Neural crest cell (in vitro differentiated cells): ENCODE results near the gene CYYR1. TPM values are rescaled to one million over a fixed set of nuclear protein-coding genes. Genes with fewer than 3 reads are reported as not detected.

Experiments used
- DNase-seq: peaks from one replicate; pipeline ENCODE4 v3.0.0; 2021; ENCODE audit warnings: low read depth, mixed read lengths, low spot score
- H3K27ac Mint-ChIP-seq: one replicate; pipeline ENCODE4 v1.8.0; 2021; ENCODE audit warnings: mild to moderate bottlenecking, mixed read lengths; ENCODE audit not compliant: unreplicated experiment
- H3K27me3 Mint-ChIP-seq: 2 replicates; pipeline ENCODE4 v1.8.0; 2021; ENCODE audit warnings: low read depth, mild to moderate bottlenecking, mixed read lengths
- H3K36me3 Mint-ChIP-seq: 2 replicates; pipeline ENCODE4 v1.8.0; 2021; ENCODE audit warnings: low read depth, mild to moderate bottlenecking, mixed read lengths
- H3K4me1 Mint-ChIP-seq: 2 replicates; pipeline ENCODE4 v1.8.0; 2021; ENCODE audit warnings: mixed read lengths
- H3K4me3 Mint-ChIP-seq: one replicate; pipeline ENCODE4 v1.8.0; 2021; ENCODE audit warnings: mild to moderate bottlenecking, mixed read lengths
- H3K9me3 Mint-ChIP-seq: 2 replicates; pipeline ENCODE4 v1.8.0; 2021; ENCODE audit warnings: mixed read lengths
- total RNA-seq: library from RNA; stranded (reverse); gene quantifications from 2 replicates; pipeline ENCODE4 v1.2.1, GENCODE V29; 2021
- TF ChIP-seq, protein P1 (sequence below): fragments of 200-600 bp; sonication (generic); conservative IDR thresholded peaks from 2 replicates; pipeline ENCODE4 v1.5.0; 2021; ENCODE audit warnings: antibody characterized with exemption, mild to moderate bottlenecking

Gene CYYR1
- total RNA-seq, 1 donor from 2014 or later, result 18.2 TPM

DNA sequence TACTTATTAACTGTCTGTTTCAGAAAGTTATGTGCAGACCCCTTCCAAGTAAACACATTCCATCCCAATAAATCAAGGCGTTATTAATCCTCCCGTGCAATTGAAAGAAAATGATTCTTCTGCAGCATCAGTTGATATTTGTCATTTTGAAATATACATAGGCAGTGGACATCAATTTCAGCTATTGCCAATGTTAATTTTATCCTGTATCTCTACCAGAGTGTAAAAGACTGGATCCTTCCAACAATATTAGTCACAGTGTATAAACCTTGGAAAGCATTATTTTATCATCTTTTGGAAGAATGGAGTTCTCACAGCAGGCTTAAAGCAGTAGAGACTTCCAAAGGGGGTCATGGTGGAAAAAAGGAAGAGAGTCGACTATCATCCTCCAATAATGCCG is 150.4 kb downstream of the CYYR1 start:
- no peaks in the 10 kb centered on the region for H3K27me3 Mint-ChIP-seq
- DNase-seq, result no peak
- H3K9me3 Mint-ChIP-seq, result peaks cover 6% of the 10 kb centered on the region
- H3K4me3 Mint-ChIP-seq, result no peak overlapping the region
- no peak overlapping the region for H3K27ac Mint-ChIP-seq
- no peaks in the 10 kb centered on the region for H3K4me1 Mint-ChIP-seq
- H3K36me3 Mint-ChIP-seq, result peaks cover 3% of the 10 kb centered on the region
- TF ChIP-seq, protein P1, sequence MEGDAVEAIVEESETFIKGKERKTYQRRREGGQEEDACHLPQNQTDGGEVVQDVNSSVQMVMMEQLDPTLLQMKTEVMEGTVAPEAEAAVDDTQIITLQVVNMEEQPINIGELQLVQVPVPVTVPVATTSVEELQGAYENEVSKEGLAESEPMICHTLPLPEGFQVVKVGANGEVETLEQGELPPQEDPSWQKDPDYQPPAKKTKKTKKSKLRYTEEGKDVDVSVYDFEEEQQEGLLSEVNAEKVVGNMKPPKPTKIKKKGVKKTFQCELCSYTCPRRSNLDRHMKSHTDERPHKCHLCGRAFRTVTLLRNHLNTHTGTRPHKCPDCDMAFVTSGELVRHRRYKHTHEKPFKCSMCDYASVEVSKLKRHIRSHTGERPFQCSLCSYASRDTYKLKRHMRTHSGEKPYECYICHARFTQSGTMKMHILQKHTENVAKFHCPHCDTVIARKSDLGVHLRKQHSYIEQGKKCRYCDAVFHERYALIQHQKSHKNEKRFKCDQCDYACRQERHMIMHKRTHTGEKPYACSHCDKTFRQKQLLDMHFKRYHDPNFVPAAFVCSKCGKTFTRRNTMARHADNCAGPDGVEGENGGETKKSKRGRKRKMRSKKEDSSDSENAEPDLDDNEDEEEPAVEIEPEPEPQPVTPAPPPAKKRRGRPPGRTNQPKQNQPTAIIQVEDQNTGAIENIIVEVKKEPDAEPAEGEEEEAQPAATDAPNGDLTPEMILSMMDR, result no peak

DNA sequence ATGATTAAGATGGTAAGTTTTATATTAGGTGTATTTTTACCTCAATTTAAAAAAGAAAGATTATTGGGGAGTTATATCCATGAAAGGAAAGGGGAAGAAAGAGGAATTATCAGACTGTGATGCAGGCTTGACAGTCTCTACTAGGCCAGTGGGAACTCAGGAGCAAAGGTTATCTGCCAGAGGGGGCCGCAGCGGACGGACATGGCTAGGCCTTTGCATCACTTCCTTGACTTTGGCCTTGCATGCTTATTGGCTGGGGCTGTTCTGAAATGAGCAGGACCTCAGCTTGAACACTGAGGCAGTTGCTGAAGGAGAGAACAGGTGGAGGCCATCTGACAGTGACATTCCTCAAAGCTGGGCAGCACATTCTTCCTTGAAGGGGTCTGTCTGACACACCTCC is 150.9 kb downstream of the CYYR1 start:
- H3K4me1 Mint-ChIP-seq, result no peaks in the 10 kb centered on the region
- no peak for DNase-seq
- TF ChIP-seq, protein P1, result no peak
- H3K9me3 Mint-ChIP-seq, result peaks cover 6% of the 10 kb centered on the region
- no peaks in the 10 kb centered on the region for H3K27me3 Mint-ChIP-seq
- peaks cover 3% of the 10 kb centered on the region for H3K36me3 Mint-ChIP-seq
- H3K27ac Mint-ChIP-seq, result no peak overlapping the region
- H3K4me3 Mint-ChIP-seq, result no peak overlapping the region

DNA sequence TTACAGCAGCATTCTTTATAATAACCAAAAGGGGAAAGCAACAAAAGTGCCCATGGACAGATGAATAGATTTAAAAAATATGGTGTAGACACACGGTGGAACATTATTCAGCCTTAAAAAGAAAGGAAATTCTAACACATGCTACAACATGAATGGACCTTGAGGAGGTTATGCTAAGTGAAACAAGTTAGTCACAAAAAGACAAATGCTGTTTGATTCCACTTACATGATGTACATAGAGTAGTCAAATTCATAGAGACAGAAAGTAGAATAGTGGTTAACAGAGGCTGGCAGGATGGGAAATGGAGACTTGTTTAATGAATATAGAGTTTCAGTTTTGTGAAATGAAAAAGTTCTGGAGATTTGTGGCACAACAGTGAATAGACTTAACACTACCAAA is 151.4 kb downstream of the CYYR1 start:
- Mint-ChIP-seq H3K4me3 (no peak overlapping the region), H3K4me1 (no peaks in the 10 kb centered on the region), H3K36me3 (peaks cover 3% of the 10 kb centered on the region), H3K27me3 (no peaks in the 10 kb centered on the region), H3K9me3 (peaks cover 6% of the 10 kb centered on the region), H3K27ac (no peak overlapping the region)
- DNase-seq, result no peak
- TF ChIP-seq, protein P1, result no peak
